ENCODE data around the gene ASTN2. TPM values are rescaled to one million over a fixed set of nuclear protein-coding genes. Genes with fewer than 3 reads are reported as not detected.

ASTN2 gene
- total RNA-seq, 4 donors from 2014 or later: 3.0 to 7.0 (median 5.2) TPM

DNA sequence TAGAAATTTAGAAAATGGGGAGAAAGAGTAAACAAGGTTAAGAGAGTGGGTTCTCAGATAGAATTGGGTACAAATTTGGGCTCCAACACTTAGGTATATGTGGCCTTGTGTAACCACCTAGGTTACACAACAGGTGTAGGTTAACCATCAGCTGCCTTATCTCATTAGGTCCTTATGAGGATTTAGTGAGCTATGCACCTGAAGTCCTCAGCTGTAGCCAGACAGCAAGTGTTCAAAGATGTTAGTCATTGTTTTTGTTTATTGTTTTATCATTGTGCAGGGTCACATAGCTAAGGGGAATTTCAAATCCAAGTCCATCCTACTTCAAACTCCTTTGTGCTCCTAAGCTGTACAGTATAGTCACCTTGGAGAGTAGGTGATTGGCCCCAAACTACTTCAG is 728.7 kb downstream of the ASTN2 start:
- TF ChIP-seq, protein P1, sequence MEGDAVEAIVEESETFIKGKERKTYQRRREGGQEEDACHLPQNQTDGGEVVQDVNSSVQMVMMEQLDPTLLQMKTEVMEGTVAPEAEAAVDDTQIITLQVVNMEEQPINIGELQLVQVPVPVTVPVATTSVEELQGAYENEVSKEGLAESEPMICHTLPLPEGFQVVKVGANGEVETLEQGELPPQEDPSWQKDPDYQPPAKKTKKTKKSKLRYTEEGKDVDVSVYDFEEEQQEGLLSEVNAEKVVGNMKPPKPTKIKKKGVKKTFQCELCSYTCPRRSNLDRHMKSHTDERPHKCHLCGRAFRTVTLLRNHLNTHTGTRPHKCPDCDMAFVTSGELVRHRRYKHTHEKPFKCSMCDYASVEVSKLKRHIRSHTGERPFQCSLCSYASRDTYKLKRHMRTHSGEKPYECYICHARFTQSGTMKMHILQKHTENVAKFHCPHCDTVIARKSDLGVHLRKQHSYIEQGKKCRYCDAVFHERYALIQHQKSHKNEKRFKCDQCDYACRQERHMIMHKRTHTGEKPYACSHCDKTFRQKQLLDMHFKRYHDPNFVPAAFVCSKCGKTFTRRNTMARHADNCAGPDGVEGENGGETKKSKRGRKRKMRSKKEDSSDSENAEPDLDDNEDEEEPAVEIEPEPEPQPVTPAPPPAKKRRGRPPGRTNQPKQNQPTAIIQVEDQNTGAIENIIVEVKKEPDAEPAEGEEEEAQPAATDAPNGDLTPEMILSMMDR (IDR thresholded peaks at IDR 0.05): no peak
- no peak for TF ChIP-seq POLR2A (IDR thresholded peaks at IDR 0.05)
- TF ChIP-seq POLR2AphosphoS5 (IDR thresholded peaks at IDR 0.05): no peak
- no peak for TF ChIP-seq EP300 (IDR thresholded peaks at IDR 0.05; ENCODE audit: low read depth)
- no peaks in the 10 kb centered on the region for H3K27me3 ChIP-seq
- in situ Hi-C loops (cut with MboI; ENCODE audit: low pct_ligation_motif_present in 1 of 4, low pct_unique_long_range_greater_than_20kb in 1 of 4, low sequenced_read_pairs in 3 of 4): no loop called here
- H3K4me3 ChIP-seq: peak overlapping the region in 2 of 4 donors; percentile 86 to 88
- peak overlapping the region in 1 of 4 donors; percentile 82 for H3K27ac ChIP-seq
- intact Hi-C loops (cut with DNase I; ENCODE audit: low total_unique reads): no loop called here
- H3K9me3 ChIP-seq: no peaks in the 10 kb centered on the region
- DNase-seq: no peak
- H3K36me3 ChIP-seq: no peaks in the 10 kb centered on the region
- H3K4me1 ChIP-seq: peaks cover 14 to 43% (median 30%) of the 10 kb centered on the region in 4 donors

DNA sequence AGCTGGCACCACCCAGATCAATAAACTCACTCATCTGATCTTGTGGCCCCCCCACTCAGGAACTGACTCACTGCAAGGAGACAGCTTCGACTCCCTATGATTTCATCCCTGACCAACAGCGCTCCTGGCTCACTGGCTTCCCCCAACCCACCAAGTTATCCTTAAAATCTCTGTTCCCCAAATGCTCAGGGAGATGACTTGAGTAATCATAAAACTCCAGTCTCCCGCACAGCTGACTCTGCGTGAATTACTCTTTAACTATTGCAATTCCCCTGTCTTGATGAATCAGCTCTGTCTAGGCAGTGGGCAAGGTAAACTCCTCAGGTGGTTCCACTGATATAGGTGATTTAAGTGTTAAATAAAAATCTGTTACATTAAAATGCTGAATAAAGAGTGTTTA is 729.7 kb downstream of the ASTN2 start:
- intact Hi-C loops (cut with DNase I; ENCODE audit: low total_unique reads): no loop called here
- Histone ChIP-seq H3K4me1 (peaks cover 14 to 34% (median 28%) of the 10 kb centered on the region in 4 donors), H3K4me3 (no peak overlapping the region), H3K27me3 (no peaks in the 10 kb centered on the region), H3K9me3 (no peaks in the 10 kb centered on the region), H3K27ac (no peak overlapping the region), H3K36me3 (no peaks in the 10 kb centered on the region)
- DNase-seq: no peak
- no peak for TF ChIP-seq POLR2AphosphoS5 (IDR thresholded peaks at IDR 0.05)
- TF ChIP-seq, protein P1 (IDR thresholded peaks at IDR 0.05): no peak
- TF ChIP-seq POLR2A (IDR thresholded peaks at IDR 0.05): no peak
- TF ChIP-seq EP300 (IDR thresholded peaks at IDR 0.05; ENCODE audit: low read depth): no peak
- in situ Hi-C loops (cut with MboI; ENCODE audit: low pct_ligation_motif_present in 1 of 4, low pct_unique_long_range_greater_than_20kb in 1 of 4, low sequenced_read_pairs in 3 of 4): no loop called here
- 79 to 100% methylated on average over 1 to 4 of the region's 4 CpGs for WGBS, 2 donors (ENCODE audit: low coverage in 1 of 2)

DNA sequence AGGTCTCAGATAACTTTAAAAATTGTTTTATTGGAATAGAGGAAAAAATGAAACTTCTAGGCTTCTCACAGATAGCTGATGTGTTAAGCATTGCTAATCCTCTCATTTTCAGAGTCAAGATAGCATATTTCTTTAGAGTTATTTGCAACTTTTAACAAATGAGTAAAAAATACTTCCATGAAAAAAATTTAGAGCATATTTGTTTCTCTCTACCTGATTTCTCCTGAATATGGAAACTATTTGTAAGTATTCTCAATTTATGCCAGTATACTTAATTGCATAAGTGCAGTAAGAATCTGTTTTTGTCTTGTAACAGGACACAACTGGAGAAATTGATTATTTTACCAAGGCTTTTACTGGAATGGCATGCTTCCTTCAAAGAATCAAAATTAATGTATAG is 731.3 kb downstream of the ASTN2 start:
- no peaks in the 10 kb centered on the region for H3K27me3 ChIP-seq
- in situ Hi-C loops (cut with MboI; ENCODE audit: low pct_ligation_motif_present in 1 of 4, low pct_unique_long_range_greater_than_20kb in 1 of 4, low sequenced_read_pairs in 3 of 4): no loop called here
- intact Hi-C loops (cut with DNase I; ENCODE audit: low total_unique reads): no loop called here

DNA sequence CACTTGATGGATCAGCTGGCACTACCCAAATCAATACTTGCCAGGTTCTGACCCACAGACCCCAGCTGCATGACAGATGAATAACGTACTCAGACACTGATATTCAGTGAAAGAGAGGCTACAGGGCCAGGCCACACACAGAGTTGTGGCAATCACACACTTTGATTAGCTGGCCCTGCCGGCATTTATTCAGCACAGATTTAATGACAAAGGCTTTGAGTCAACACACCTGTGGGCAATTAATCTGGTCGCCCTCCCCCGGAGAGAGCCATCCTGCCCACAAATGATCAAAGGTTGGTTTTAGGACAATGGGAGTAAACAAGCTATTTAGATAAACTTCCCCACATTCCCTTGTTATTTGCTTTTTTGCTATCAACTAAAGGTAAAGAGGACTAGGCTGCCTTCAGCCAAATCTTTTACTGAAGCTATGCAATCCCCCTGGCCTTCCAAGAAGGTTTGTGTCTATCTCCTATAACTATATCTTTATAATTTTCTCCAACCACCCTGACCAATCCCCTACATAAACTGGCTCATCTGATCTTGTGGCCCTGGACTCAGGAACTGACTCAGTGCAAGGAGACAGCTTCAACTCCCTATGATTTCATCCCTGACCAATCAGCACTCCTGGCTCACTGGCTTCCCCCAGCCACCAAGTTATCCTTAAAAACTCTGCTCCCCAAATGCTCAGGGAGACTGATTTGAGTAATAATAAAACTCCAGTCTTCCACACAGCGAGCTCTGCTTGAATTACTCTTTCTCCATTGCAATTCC is 740.5 kb downstream of the ASTN2 start:
- intact Hi-C loops (cut with DNase I; ENCODE audit: low total_unique reads): no loop called here
- peaks cover 0 to 4% (median 0%) of the 10 kb centered on the region in 4 donors for H3K36me3 ChIP-seq

More for the DNA sequence above, 731.3 kb downstream of the ASTN2 start:
- Histone ChIP-seq H3K4me1 (peaks cover 8 to 18% (median 14%) of the 10 kb centered on the region in 4 donors), H3K27ac (no peak overlapping the region), H3K4me3 (no peak overlapping the region), H3K9me3 (no peaks in the 10 kb centered on the region), H3K36me3 (no peaks in the 10 kb centered on the region)
- TF ChIP-seq, protein P1 (IDR thresholded peaks at IDR 0.05): no peak
- TF ChIP-seq EP300 (IDR thresholded peaks at IDR 0.05; ENCODE audit: low read depth) (no peak), POLR2A (IDR thresholded peaks at IDR 0.05) (no peak), POLR2AphosphoS5 (IDR thresholded peaks at IDR 0.05) (no peak)
- DNase-seq: no peak

More for the DNA sequence above, 740.5 kb downstream of the ASTN2 start:
- 71 to 73% methylated on average over 2 to 5 of the region's 5 CpGs for WGBS, 2 donors (ENCODE audit: low coverage in 1 of 2)
- Histone ChIP-seq H3K4me3 (no peak overlapping the region), H3K9me3 (peaks cover 0 to 6% of the 10 kb centered on the region in 2 donors), H3K27ac (no peak overlapping the region), H3K27me3 (no peaks in the 10 kb centered on the region), H3K4me1 (no peaks in the 10 kb centered on the region)
- no peak for DNase-seq
- TF ChIP-seq POLR2AphosphoS5 (IDR thresholded peaks at IDR 0.05): no peak
- in situ Hi-C loops (cut with MboI; ENCODE audit: low pct_ligation_motif_present in 1 of 4, low pct_unique_long_range_greater_than_20kb in 1 of 4, low sequenced_read_pairs in 3 of 4): loop anchor here in 3 of 4 donors (25.0 kb wide), 3 partner anchors 512 to 1087 kb away; partner anchors contain the start of gene PAPPA (in 3 of the 3)

Measured in transverse colon (tissue), 4 donors.